ENCODE data around the gene ELP4.
"Not testable (repeated sequence)": the region's sequence is repeated elsewhere in the genome, so short reads cannot be mapped to it uniquely, and the experiment has no call there.

ELP4 gene

DNA sequence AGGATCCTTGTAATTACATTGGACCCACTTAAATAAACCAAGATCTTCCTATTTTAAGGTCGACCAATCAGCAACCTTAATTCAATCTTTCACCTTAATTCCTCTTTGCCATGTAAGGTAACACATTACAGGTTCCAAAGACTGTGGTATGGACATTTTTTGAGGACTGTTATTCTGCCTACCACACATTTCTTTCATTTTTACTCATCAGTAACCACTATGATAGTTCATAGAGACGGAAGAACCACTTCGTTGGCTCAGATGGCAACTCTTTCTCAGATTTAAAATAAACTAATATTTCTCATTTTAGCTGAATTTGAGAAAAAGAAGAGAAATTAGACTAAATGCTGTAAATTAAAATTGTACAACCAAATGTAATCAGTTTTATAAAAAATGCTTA is 205.3 kb downstream of the ELP4 start:
- DNase-seq = no peak

DNA sequence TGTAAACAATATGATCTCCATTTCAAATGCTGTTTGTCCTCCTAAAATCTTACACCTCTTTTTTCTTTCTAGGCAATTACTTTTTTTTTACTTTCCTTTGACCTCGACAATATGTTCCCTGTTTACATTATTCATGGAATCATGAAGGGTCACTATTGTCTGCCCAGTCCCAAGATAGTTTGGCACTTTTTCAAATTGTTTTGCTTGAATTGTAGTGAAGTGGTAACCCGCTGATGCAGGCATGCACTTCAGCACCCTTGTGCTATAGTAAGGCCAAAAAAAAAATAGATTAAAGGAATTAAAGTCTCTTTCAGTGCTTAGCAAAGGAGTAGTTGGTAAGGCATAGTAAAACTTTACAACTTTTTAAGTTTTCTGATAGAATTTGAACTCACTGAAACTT is 210.7 kb downstream of the ELP4 start:
- no peak for DNase-seq

DNA sequence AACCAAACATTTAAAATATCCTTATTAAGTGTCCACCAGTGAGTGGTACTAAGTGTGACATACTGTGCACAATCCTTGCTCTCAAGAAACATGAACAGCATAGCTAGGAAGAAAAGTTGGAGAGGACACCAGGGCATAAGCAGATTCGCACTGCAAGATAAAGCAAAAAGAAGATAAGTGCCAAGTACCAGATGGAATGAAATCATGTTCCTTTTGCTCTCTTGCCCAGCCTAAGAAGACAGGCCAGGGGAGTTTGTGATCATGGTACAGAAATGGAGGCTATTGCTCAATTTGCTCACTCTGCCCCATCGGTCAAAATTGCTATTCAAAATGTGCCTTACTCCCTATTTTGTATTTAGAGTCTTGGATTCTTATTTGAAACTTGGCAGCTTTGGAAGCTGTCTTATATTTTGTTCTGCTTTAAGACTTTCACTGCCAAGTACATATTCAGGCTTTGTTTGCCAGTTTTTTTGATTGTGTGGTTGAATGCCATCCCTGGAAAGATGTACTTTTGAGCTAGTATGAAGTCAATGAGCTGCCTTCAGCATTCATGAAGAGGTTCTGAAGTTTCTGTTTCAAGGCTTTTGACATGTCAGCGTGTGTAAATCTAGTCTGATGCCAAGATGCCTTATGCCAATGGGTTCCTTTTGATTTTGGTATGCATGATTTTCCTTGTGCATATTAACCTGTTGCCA is 211.3 kb downstream of the ELP4 start:
- DNase-seq = no peak

- no peak for DNase-seq
These were observed 213.2 kb downstream of the ELP4 start for GRCh38 chr11:31722754-31723153.

DNA sequence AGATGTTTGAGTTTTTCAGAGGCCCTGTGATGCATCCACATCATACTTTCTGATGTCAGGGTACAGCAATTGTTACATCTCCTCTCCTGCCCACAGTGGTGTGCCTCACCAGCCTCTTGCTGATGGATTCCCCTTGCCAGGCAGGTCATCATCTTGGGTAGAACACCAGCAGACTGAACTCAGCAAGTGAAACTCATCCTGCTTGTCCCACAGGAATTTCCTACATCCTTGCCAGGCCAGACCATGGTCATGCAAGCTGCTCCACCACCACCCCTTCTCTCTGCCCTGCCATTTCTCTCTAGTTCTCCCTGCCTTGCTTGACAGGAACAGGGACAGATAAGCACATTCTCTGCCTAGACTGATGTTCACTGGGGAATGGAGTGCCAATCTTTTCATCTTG is 215.6 kb downstream of the ELP4 start:
- DNase-seq = no peak

DNA sequence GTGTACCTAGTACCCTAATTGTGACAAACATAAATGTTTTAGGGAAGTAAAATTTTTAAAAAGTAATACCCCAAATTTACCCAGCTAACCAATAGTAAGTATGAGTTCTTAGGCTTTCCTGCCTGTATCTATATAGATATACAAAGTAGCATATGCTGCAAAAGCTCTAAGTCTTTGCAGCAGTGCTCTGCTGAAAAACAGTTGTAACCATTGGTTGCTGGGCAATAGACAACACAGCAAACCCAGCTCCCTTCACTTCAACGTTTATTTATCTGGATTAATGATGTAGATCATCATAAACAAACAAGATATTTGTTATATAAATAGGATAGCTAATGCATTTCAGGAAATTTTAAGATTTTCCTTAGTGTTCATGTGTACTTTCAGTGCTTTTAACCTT is 218.9 kb downstream of the ELP4 start:
- DNase-seq = no peak

- DNase-seq = no peak
These were observed 230.6 kb downstream of the ELP4 start for GRCh38 chr11:31740131-31740530.

- not testable (repeated sequence) for DNase-seq
These were observed 231.3 kb downstream of the ELP4 start for GRCh38 chr11:31740731-31741368.

- no peak for DNase-seq
These were observed 238.0 kb downstream of the ELP4 start for GRCh38 chr11:31747581-31747980.

- no peak for DNase-seq
These were observed 247.8 kb downstream of the ELP4 start for GRCh38 chr11:31757260-31757835.

DNA sequence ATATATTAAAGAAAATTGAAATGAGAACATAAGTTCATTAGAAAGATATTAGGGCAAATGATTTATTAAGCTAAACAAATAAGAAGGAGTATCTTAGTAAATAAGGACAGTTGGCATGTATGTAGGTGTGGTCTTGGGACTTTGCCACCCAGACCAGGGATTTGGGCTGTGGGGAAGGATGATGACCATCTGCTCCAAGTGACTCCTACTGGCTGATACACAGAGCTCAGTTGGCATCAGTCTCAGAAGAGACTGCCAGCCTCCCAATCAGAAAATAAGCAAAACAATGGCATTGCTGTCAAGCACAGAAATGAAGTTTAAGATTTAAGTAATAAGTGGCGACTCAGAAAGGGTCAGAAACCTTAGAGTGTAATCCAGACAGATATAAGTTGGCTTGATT is 252.1 kb downstream of the ELP4 start:
- DNase-seq = no peak

- DNase-seq = no peak
These were observed 253.7 kb downstream of the ELP4 start for GRCh38 chr11:31763296-31763695.

GRCh38 chr11:31764261-31764660 is 254.7 kb downstream of the ELP4 start:
- peak in 1 of 2 experiments; percentile 50 for DNase-seq

DNA sequence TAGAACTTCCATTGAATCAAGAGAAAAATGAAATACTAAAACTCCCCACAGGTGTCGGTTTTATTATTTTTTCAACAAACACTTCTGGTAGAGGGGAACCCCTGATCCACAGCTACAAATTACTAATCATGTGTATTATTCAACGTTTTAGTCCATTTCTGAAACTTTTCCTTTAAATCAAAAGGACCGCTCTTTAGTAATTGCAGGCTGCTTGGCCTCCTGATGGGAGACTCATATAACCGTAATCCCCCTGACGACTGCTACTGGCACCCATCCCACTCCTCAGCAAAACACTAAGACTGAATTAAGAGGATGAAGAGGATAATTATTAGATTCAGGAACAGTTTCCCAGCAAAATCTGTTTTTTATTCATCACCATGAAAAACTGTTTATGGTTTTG is 255.2 kb downstream of the ELP4 start:
- DNase-seq = peak in 1 of 2 experiments; percentile 18

DNA sequence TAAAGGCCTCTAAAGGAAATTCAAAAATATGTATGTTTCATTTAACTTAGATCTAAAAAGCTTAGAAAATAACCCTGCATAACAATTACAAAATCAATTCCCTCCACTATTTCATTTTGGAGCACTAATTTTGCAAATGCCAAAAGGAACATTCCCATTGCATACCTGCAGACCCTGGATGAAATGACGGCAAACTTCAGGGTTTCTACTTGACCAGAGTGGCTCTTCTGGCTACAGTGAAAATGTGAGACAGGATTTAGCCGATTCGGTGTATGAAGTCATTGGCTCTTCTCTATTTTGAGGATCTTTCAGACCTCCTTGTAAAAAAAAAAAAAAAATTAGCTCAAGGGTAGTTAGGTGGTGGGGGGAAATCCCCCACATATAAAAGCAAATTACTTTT is 257.5 kb downstream of the ELP4 start:
- no peak for DNase-seq

GRCh38 chr11:31767685-31768084 is 258.1 kb downstream of the ELP4 start:
- no peak for DNase-seq

GRCh38 chr11:31768749-31769640 is 259.4 kb downstream of the ELP4 start:
- DNase-seq = no peak

- DNase-seq = no peak
These were observed 260.6 kb downstream of the ELP4 start for GRCh38 chr11:31770011-31770700.

DNA sequence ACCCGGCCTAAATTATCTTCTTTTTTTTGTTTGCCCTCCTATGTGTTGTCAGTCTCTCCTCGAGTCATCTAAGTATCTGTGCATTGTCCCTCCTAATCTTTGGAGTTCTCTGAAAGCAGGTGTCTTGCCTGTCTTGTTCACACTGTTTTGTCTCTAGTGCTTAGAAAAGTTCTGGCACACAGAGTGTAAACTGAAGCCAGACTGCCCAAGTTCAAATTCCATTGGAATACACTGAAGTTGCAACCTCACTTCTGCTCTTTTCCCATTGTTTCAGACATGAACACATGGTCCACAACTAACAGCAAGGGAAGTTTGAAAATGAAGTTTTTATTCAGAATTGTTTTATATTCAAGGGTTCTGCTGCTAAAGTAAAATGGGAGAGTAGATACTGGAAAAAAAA is 262.8 kb downstream of the ELP4 start:
- DNase-seq = no peak

DNA sequence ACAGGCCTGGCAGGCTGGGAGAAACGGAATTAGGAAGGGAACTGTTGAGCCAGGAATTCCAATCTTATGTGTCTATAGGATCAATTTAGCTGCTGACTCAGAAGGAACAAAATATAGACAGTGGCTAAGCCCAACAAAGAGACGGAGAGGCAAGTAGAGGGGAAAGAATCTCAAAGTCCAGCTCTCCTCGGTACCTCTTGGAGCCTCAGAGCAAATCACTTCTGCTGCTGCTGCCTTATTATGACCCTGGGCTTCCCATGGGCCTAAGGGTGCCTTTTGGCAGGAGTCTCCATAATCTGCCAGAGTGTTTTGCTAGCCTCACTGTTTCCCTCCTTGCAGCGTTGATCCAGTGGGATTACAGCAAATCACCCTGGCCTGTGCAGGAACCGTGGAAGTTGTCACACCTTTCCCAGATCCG is 269.8 kb downstream of the ELP4 start:
- DNase-seq = no peak

- DNase-seq = no peak
These were observed 270.5 kb downstream of the ELP4 start for GRCh38 chr11:31780078-31780477.

DNA sequence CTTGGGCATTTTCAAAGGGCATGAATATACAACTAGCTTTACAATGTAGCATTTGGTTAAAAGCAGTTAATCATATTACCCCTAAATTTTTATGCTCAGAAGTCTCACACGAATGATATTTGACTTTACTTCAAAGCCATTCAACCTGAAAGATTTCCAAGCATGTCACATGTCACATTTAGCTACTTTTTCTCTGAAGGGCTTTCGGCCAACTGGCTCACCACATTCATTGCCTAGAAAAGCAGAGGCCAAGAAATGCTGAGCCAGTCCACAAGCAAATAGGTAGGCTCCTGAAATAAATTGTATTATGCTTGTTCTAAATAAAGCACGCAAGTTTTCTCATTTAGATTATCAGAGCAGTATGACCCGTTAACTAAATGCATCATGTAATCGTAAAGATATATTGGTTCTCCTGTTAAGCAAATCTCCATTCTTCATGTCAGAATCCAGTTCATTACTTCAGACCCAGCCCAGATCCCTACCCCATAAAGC is 271.0 kb downstream of the ELP4 start:
- no peak for DNase-seq

DNA sequence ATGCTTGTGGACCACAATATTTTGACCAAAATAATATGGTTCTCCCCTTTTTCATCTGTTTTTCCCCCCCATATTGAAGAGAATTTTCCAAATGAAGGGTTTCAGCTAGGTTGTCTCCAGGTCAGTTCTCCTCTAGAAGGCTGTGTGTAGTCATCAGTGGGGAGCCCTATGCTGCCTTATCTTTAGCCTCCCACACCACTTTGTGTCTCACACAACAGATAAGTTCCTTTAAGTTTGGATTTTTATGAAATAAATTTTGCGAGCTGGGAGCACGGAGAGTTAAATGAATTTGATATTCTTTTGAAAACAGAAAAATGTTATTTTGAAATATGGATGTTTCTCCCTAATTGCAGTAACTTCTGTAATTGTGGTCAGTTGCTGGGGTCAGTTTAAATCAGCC is 272.7 kb downstream of the ELP4 start:
- DNase-seq = no peak
